Skeletal muscle tissue (tissue), 4 donors: ENCODE measurements around the gene RPF1. TPM values are rescaled to one million over a fixed set of nuclear protein-coding genes. Genes with fewer than 3 reads are reported as not detected.
A peak's percentile ranks its signal among the peaks of the same experiment; 100 is the strongest.

Experiments
- H3K27ac ChIP-seq: one replicate; pipeline ENCODE4 v1.7.0; 2013; ENCODE audit warnings: mild to moderate bottlenecking, low read depth, low read length, inconsistent platforms
- H3K27me3 ChIP-seq, 3 donors: one replicate each; pipeline ENCODE4 v1.7.0; 2013; ENCODE audit warnings: low read length in 3 of 3; ENCODE audit not compliant: control insufficient read depth in 3 of 3, insufficient read depth in 3 of 3
- H3K36me3 ChIP-seq, 3 donors: one replicate each; pipeline ENCODE4 v1.7.0; 2013; ENCODE audit warnings: low read length in 3 of 3; ENCODE audit not compliant: control insufficient read depth in 3 of 3, insufficient read depth in 3 of 3
- H3K4me1 ChIP-seq, 3 donors: one replicate each; pipeline ENCODE4 v1.7.0; 2013; ENCODE audit warnings: low read length in 3 of 3, mild to moderate bottlenecking in 3 of 3; ENCODE audit not compliant: control insufficient read depth in 3 of 3, insufficient read depth in 3 of 3
- H3K4me3 ChIP-seq, 3 donors: one replicate each; pipeline ENCODE4 v1.7.0; 2013; ENCODE audit warnings: low read length in 3 of 3
- H3K9ac ChIP-seq, 3 donors: one replicate each; pipeline ENCODE4 v1.7.0; 2013; ENCODE audit warnings: low read length in 3 of 3, mild to moderate bottlenecking in 3 of 3, moderate library complexity in 2 of 3, low read depth in 1 of 3
- H3K9me3 ChIP-seq, 3 donors: one replicate each; pipeline ENCODE4 v1.7.0; 2013; ENCODE audit warnings: low read length in 3 of 3; ENCODE audit not compliant: control insufficient read depth in 3 of 3
- total RNA-seq: library from RNA; depleted of rRNA; stranded (reverse); fragments of >200 nt; gene quantifications from one replicate; pipeline ENCODE4 v1.2.3, GENCODE V29; 2014
- donor health status: Osteomylitis.

Gene RPF1, protein sequence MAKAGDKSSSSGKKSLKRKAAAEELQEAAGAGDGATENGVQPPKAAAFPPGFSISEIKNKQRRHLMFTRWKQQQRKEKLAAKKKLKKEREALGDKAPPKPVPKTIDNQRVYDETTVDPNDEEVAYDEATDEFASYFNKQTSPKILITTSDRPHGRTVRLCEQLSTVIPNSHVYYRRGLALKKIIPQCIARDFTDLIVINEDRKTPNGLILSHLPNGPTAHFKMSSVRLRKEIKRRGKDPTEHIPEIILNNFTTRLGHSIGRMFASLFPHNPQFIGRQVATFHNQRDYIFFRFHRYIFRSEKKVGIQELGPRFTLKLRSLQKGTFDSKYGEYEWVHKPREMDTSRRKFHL
- 20.9 TPM for total RNA-seq

- Histone ChIP-seq H3K9ac (peak within 1 kb of the TSS; percentile 87 to 89 (median 87)), H3K36me3 (peaks cover 2 to 10% (median 9%) of the 10 kb centered on the region in 3 donors), H3K9me3 (peaks cover 0 to 4% (median 0%) of the 10 kb centered on the region in 3 donors), H3K27ac (peak within 1 kb of the TSS; percentile 80), H3K4me3 (peak within 1 kb of the TSS; percentile 81 to 86 (median 83)), H3K4me1 (peaks cover 8 to 13% (median 12%) of the 10 kb centered on the region in 3 donors), H3K27me3 (peaks cover 0 to 12% (median 5%) of the 10 kb centered on the region in 3 donors)
Observed at GRCh38 chr1:84478876-84479868, at the start of gene RPF1. Gene RPF1, plus strand, starts transcription at chr1:84479266. Its CDS starts 16 bp downstream, at chr1:84479282.

DNA sequence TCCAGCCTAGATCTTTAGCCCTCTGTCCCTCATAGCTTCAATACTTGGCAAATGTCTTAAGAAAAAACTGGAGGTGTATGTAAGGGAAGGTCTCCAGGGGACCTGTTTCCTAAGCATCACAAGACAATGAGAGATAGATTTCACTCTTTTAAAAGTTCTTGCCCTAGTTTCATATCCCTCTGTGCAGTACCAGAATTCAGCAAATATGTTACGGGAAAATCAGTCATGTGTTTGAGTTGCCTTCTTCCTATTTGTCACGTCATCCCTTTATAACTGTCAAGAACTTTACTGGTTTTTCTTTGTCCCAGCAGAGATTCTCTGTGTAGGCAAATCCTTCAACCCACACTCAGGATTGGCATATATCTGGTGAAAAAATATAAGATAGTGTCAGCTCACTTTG lies 48.5 kb upstream of the RPF1 start:
- no peaks in the 10 kb centered on the region for H3K36me3 ChIP-seq
- H3K27ac ChIP-seq, result no peak overlapping the region
- H3K4me1 ChIP-seq, result peaks cover 2 to 6% (median 3%) of the 10 kb centered on the region in 3 donors
- H3K27me3 ChIP-seq, result no peaks in the 10 kb centered on the region
- H3K9me3 ChIP-seq, result peaks cover 0 to 4% (median 0%) of the 10 kb centered on the region in 3 donors
- no peak overlapping the region for H3K9ac ChIP-seq
- no peak overlapping the region for H3K4me3 ChIP-seq

- H3K4me1 ChIP-seq, result peaks cover 2 to 6% (median 3%) of the 10 kb centered on the region in 3 donors
- peak overlapping the region; percentile 30 to 52 (median 39) for H3K4me3 ChIP-seq
- H3K27ac ChIP-seq, result no peak overlapping the region
- H3K9me3 ChIP-seq, result peaks cover 0 to 4% (median 0%) of the 10 kb centered on the region in 3 donors
- no peaks in the 10 kb centered on the region for H3K36me3 ChIP-seq
- H3K9ac ChIP-seq, result peak overlapping the region in 2 of 3 donors; percentile 10 to 46
- no peaks in the 10 kb centered on the region for H3K27me3 ChIP-seq
Observed at GRCh38 chr1:84433258-84434080, 45.6 kb upstream of the RPF1 start.

DNA sequence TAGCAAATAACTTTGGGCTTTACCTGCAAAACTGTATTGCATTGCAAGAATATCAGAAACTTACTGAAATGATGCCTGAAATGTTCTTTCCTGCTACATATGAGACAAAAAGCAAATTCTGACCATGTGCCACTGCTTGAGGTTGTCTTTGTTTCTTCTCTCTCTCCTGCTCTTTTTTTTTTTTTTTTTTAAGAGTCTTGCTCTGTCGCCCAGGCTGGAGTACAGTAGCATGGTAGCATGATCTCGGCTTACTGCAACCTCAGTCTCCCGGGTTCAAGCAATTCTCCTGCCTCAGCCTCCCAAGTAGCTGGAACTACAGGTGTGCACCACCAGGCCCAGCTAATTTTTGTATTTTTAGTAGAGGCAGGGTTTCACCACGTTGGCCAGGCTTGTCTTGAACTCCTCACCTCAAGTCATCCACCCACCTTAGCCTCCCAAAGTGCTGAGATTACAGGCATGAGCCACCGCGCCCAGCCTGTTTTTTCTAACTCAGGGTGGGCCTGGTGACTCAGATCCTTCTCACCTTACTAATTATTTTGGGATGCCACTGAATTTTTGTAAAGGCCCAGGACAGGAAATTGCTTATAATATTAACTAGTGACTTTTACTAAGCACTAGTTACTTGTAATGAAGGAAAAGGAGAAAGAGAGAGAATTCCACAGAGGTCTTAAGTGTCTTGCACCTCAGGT lies 44.8 kb upstream of the RPF1 start:
- Histone ChIP-seq H3K4me3 (no peak overlapping the region), H3K27me3 (no peaks in the 10 kb centered on the region), H3K4me1 (peaks cover 2 to 6% (median 3%) of the 10 kb centered on the region in 3 donors), H3K36me3 (no peaks in the 10 kb centered on the region), H3K27ac (no peak overlapping the region), H3K9ac (no peak overlapping the region), H3K9me3 (peaks cover 0 to 4% (median 0%) of the 10 kb centered on the region in 3 donors)

GRCh38 chr1:84434801-84435549 lies 44.1 kb upstream of the RPF1 start:
- no peaks in the 10 kb centered on the region for H3K36me3 ChIP-seq
- H3K4me3 ChIP-seq, result no peak overlapping the region
- H3K9me3 ChIP-seq, result no peaks in the 10 kb centered on the region
- H3K27me3 ChIP-seq, result no peaks in the 10 kb centered on the region
- H3K9ac ChIP-seq, result no peak overlapping the region
- no peak overlapping the region for H3K27ac ChIP-seq
- peaks cover 2 to 6% (median 3%) of the 10 kb centered on the region in 3 donors for H3K4me1 ChIP-seq

DNA sequence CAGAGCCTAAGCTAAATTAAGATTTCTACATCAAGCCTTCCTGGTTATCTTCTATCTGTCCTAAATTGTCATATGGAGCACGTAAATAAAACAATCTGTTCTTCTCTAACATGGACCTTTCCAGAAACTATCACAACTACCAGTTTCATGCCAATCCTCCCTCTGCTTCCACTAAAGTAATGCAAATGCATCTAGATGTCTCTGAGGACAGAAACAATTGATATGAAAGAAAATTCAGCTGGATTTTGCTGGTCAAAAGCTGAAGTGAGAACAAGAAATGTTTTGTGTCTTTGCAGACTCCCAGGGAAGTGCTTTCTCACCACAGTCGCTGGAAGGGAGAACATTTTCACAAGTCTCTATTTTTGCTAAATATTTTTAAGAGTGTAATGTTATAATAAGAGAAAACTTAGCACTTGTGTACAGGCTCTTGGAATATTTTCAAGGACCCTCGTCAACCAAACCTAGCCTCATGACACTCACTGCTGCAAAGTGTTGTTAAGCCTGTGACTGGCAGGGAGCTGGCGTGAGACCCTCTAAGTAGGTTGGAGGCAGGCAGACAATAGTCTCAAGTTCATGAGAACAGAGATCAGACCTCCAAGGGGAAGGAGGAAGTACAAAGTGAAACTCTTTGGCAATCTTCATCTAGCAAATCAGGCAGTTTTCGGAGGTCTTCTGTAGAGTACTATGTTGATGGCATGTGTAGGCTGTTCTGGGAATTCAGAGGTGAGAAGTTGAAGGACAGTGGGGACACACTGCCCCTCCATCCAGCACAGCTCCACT lies 42.0 kb upstream of the RPF1 start:
- Histone ChIP-seq H3K27ac (no peak overlapping the region), H3K4me1 (peaks cover 2 to 6% (median 3%) of the 10 kb centered on the region in 3 donors), H3K9ac (no peak overlapping the region), H3K36me3 (no peaks in the 10 kb centered on the region), H3K27me3 (no peaks in the 10 kb centered on the region), H3K4me3 (no peak overlapping the region), H3K9me3 (no peaks in the 10 kb centered on the region)

GRCh38 chr1:84442256-84442655 lies 36.8 kb upstream of the RPF1 start:
- Histone ChIP-seq H3K9me3 (no peaks in the 10 kb centered on the region), H3K4me1 (no peaks in the 10 kb centered on the region), H3K27ac (no peak overlapping the region), H3K4me3 (no peak overlapping the region), H3K36me3 (no peaks in the 10 kb centered on the region), H3K9ac (no peak overlapping the region), H3K27me3 (no peaks in the 10 kb centered on the region)
